Neural progenitor cell (in vitro differentiated cells): ENCODE data around the gene GCSAML. TPM values are rescaled to one million over a fixed set of nuclear protein-coding genes. Genes with fewer than 3 reads are reported as not detected.

Source experiments
- DNase-seq: peaks from one replicate; pipeline ENCODE4 v3.0.0-alpha.2; 2016; ENCODE audit warnings: low spot score
- H2AFZ ChIP-seq: fragments of 200-600 bp; sonication (generic); replicated peaks from 2 replicates; pipeline ENCODE4 v1.6.1; 2016; ENCODE audit warnings: antibody characterized with exemption
- H3F3A ChIP-seq: fragments of 200-600 bp; sonication (generic); 2 replicates; pipeline ENCODE4 v1.6.1; 2016; ENCODE audit warnings: antibody characterized with exemption, low read depth
- H3K27ac ChIP-seq: fragments of 200-600 bp; sonication (generic); 2 replicates; pipeline ENCODE4 v1.5.1; 2016; ENCODE audit warnings: mild to moderate bottlenecking
- H3K27me3 ChIP-seq: fragments of 200-600 bp; sonication (generic); 2 replicates; pipeline ENCODE4 v1.6.1; 2016; ENCODE audit warnings: mild to moderate bottlenecking, moderate library complexity
- H3K36me3 ChIP-seq: fragments of 200-600 bp; sonication (generic); 2 replicates; pipeline ENCODE4 v1.5.1; 2016
- H3K4me1 ChIP-seq: fragments of 200-600 bp; sonication (generic); 2 replicates; pipeline ENCODE4 v1.6.1; 2016; ENCODE audit warnings: mixed run types
- H3K4me2 ChIP-seq: fragments of 200-600 bp; sonication (generic); 2 replicates; pipeline ENCODE4 v1.6.1; 2016
- H3K4me3 ChIP-seq: fragments of 200-600 bp; sonication (generic); 2 replicates; pipeline ENCODE4 v1.5.1; 2016
- H3K79me2 ChIP-seq: fragments of 200-600 bp; sonication (generic); 2 replicates; pipeline ENCODE4 v1.6.1; 2016; ENCODE audit warnings: low read depth
- H3K9ac ChIP-seq: fragments of 200-600 bp; sonication (generic); 2 replicates; pipeline ENCODE4 v1.6.1; 2016
- H3K9me3 ChIP-seq: fragments of 200-600 bp; sonication (generic); 2 replicates; pipeline ENCODE4 v1.5.1; 2016; ENCODE audit warnings: low read depth
- H4K20me1 ChIP-seq: fragments of 200-600 bp; sonication (generic); 2 replicates; pipeline ENCODE4 v1.6.1; 2016; ENCODE audit warnings: low read depth
- H3K27ac Mint-ChIP-seq: 3 replicates; pipeline ENCODE4 v1.8.0; 2021; ENCODE audit warnings: mixed read lengths
- H3K27me3 Mint-ChIP-seq: 2 replicates; pipeline ENCODE4 v1.8.0; 2022; ENCODE audit warnings: low read depth, mild to moderate bottlenecking, inconsistent platforms, moderate library complexity, mixed read lengths; ENCODE audit not compliant: insufficient read depth
- H3K36me3 Mint-ChIP-seq: 3 replicates; pipeline ENCODE4 v1.8.0; 2021; ENCODE audit warnings: mixed read lengths
- H3K4me1 Mint-ChIP-seq: 3 replicates; pipeline ENCODE4 v1.8.0; 2021; ENCODE audit warnings: mixed read lengths
- H3K4me3 Mint-ChIP-seq: 3 replicates; pipeline ENCODE4 v1.8.0; 2021; ENCODE audit warnings: mild to moderate bottlenecking, moderate library complexity, mixed read lengths
- H3K9me3 Mint-ChIP-seq: 3 replicates; pipeline ENCODE4 v1.8.0; 2020; ENCODE audit warnings: mixed read lengths
- CTCF ChIP-seq: fragments of 200-600 bp; sonication (generic); IDR thresholded peaks from 2 replicates; pipeline ENCODE4 v1.5.1; 2017; ENCODE audit warnings: antibody characterized with exemption, mild to moderate bottlenecking
- EZH2 ChIP-seq: fragments of 200-600 bp; sonication (generic); IDR thresholded peaks from 2 replicates; pipeline ENCODE4 v1.6.1; 2017; ENCODE audit warnings: antibody characterized with exemption, mild to moderate bottlenecking, moderate library complexity
- EZH2phosphoT487 ChIP-seq: fragments of 200-600 bp; sonication (generic); IDR thresholded peaks from 2 replicates; pipeline ENCODE4 v1.6.1; 2017; ENCODE audit warnings: antibody characterized with exemption
- total RNA-seq: library from RNA; depleted of rRNA; stranded (reverse); fragments of >200 nt; gene quantifications from 2 replicates; pipeline ENCODE4 v1.2.3, GENCODE V29; 2015; ENCODE audit warnings: low replicate concordance

GCSAML gene
- total RNA-seq, 1 donor from 2014 or later: not detected

- H3K4me2 ChIP-seq: no peak overlapping the region
- peak; percentile 19 for DNase-seq
Observed at GRCh38 chr1:247561711-247562110, 12.8 kb downstream of the GCSAML start.

GRCh38 chr1:247562198-247562597, 13.3 kb downstream of the GCSAML start:
- Histone ChIP-seq H3K9me3 (no peaks in the 10 kb centered on the region), H3K36me3 (no peaks in the 10 kb centered on the region), H3K4me3 (no peak overlapping the region), H3K27me3 (no peaks in the 10 kb centered on the region), H3F3A (no peaks in the 10 kb centered on the region), H3K4me1 (no peaks in the 10 kb centered on the region), H4K20me1 (no peaks in the 10 kb centered on the region), H3K4me2 (no peak overlapping the region), H3K79me2 (no peaks in the 10 kb centered on the region), H3K27ac (no peak overlapping the region), H2AFZ (peak overlapping the region; percentile 27), H3K9ac (no peak overlapping the region)
- Mint-ChIP-seq H3K27me3 (no peaks in the 10 kb centered on the region), H3K9me3 (no peaks in the 10 kb centered on the region), H3K4me3 (no peak overlapping the region), H3K36me3 (no peaks in the 10 kb centered on the region), H3K27ac (no peak overlapping the region), H3K4me1 (no peaks in the 10 kb centered on the region)
- TF ChIP-seq CTCF (no peak), EZH2 (no peak), EZH2phosphoT487 (no peak)
- DNase-seq: no peak

More at GRCh38 chr1:247561711-247562110, 12.8 kb downstream of the GCSAML start:
- Mint-ChIP-seq H3K4me1 (no peaks in the 10 kb centered on the region), H3K27me3 (no peaks in the 10 kb centered on the region), H3K36me3 (no peaks in the 10 kb centered on the region), H3K9me3 (no peaks in the 10 kb centered on the region), H3K4me3 (no peak overlapping the region), H3K27ac (no peak overlapping the region)
- no peaks in the 10 kb centered on the region for H3K4me1 ChIP-seq
- no peaks in the 10 kb centered on the region for H3F3A ChIP-seq
- no peaks in the 10 kb centered on the region for H3K9me3 ChIP-seq
- H3K27me3 ChIP-seq: no peaks in the 10 kb centered on the region
- H3K27ac ChIP-seq: no peak overlapping the region
- H2AFZ ChIP-seq: peak overlapping the region; percentile 0
- no peak overlapping the region for H3K4me3 ChIP-seq
- H4K20me1 ChIP-seq: no peaks in the 10 kb centered on the region
- no peaks in the 10 kb centered on the region for H3K79me2 ChIP-seq
- no peaks in the 10 kb centered on the region for H3K36me3 ChIP-seq
- TF ChIP-seq CTCF: no peak
- H3K9ac ChIP-seq: no peak overlapping the region

- Mint-ChIP-seq H3K27me3 (no peaks in the 10 kb centered on the region), H3K36me3 (no peaks in the 10 kb centered on the region), H3K4me1 (no peaks in the 10 kb centered on the region), H3K4me3 (no peak overlapping the region), H3K9me3 (peaks cover 14% of the 10 kb centered on the region), H3K27ac (no peak overlapping the region)
- DNase-seq: no peak
- Histone ChIP-seq H3K4me1 (no peaks in the 10 kb centered on the region), H3K27me3 (no peaks in the 10 kb centered on the region), H3K79me2 (no peaks in the 10 kb centered on the region), H3K36me3 (no peaks in the 10 kb centered on the region), H3K4me3 (no peak overlapping the region), H3K4me2 (no peak overlapping the region), H3F3A (no peaks in the 10 kb centered on the region), H3K9ac (no peak overlapping the region), H2AFZ (no peak overlapping the region), H3K9me3 (no peaks in the 10 kb centered on the region), H4K20me1 (no peaks in the 10 kb centered on the region), H3K27ac (no peak overlapping the region)
- no peak for TF ChIP-seq CTCF
- no peak for TF ChIP-seq EZH2
- TF ChIP-seq EZH2phosphoT487: no peak
Observed at GRCh38 chr1:247574236-247574635, 25.3 kb downstream of the GCSAML start.
